Loucy (cell line): ENCODE data around the gene RPS6KA3.

ENCODE experiments used
- H2AFZ ChIP-seq: fragments of 200-600 bp; sonication (generic); 2 replicates; pipeline ENCODE4 v1.6.0; 2016; ENCODE audit warnings: antibody characterized with exemption, mild to moderate bottlenecking, low read length, moderate library complexity
- H3F3A ChIP-seq: fragments of 200-600 bp; 2 replicates; pipeline ENCODE4 v1.6.0; 2016; ENCODE audit warnings: antibody characterized with exemption, low read depth, mild to moderate bottlenecking
- H3K27me3 ChIP-seq: fragments of 200-600 bp; sonication (generic); 2 replicates; pipeline ENCODE4 v1.6.1; 2014; ENCODE audit warnings: low read length, mild to moderate bottlenecking; ENCODE audit not compliant: insufficient read depth, poor library complexity, severe bottlenecking
- H3K36me3 ChIP-seq: fragments of 200-600 bp; sonication (generic); 2 replicates; pipeline ENCODE4 v1.6.1; 2016; ENCODE audit warnings: low read length; ENCODE audit not compliant: insufficient read depth
- H3K4me1 ChIP-seq: fragments of 200-600 bp; sonication (generic); 2 replicates; pipeline ENCODE4 v1.5.1; 2014; ENCODE audit warnings: low read length, mild to moderate bottlenecking; ENCODE audit not compliant: insufficient read depth, poor library complexity, severe bottlenecking
- H3K4me2 ChIP-seq: fragments of 200-600 bp; sonication (generic); 2 replicates; pipeline ENCODE4 v1.6.0; 2014; ENCODE audit warnings: antibody characterized with exemption, low read length, low read depth, mild to moderate bottlenecking; ENCODE audit not compliant: poor library complexity, severe bottlenecking
- H3K4me3 ChIP-seq: fragments of 200-600 bp; sonication (generic); 2 replicates; pipeline ENCODE4 v1.5.1; 2014; ENCODE audit warnings: low read length, mild to moderate bottlenecking, mixed read lengths; ENCODE audit not compliant: poor library complexity, severe bottlenecking
- H3K79me2 ChIP-seq: fragments of 200-600 bp; sonication (generic); 2 replicates; pipeline ENCODE4 v1.6.1; 2014; ENCODE audit warnings: low read length; ENCODE audit not compliant: insufficient read depth
- H3K9ac ChIP-seq: fragments of 200-600 bp; sonication (generic); 2 replicates; pipeline ENCODE4 v1.6.0; 2014; ENCODE audit warnings: mild to moderate bottlenecking, low read depth, low read length, moderate library complexity; ENCODE audit not compliant: poor library complexity, severe bottlenecking
- H3K9me2 ChIP-seq: fragments of 200-600 bp; sonication (generic); replicated peaks from 2 replicates; pipeline ENCODE4 v1.6.1; 2016; ENCODE audit warnings: low read depth, low read length, mixed read lengths
- H3K9me3 ChIP-seq: fragments of 200-600 bp; sonication (generic); 2 replicates; pipeline ENCODE4 v1.6.1; 2014; ENCODE audit warnings: mild to moderate bottlenecking, antibody characterized with exemption, low read length, low read depth; ENCODE audit not compliant: insufficient read depth
- H4K20me1 ChIP-seq: fragments of 200-600 bp; sonication (generic); 2 replicates; pipeline ENCODE4 v1.6.0; 2014; ENCODE audit warnings: antibody characterized with exemption, low read length, mild to moderate bottlenecking; ENCODE audit not compliant: insufficient read depth, poor library complexity, severe bottlenecking
- EZH2phosphoT487 ChIP-seq: fragments of 200-600 bp; IDR thresholded peaks from 2 replicates; pipeline ENCODE4 v1.6.1; 2018; ENCODE audit warnings: antibody characterized with exemption, mild to moderate bottlenecking, moderate library complexity, borderline replicate concordance
- TF ChIP-seq, protein P1 (sequence below): fragments of 200-600 bp; sonication (generic); conservative IDR thresholded peaks from 2 replicates; pipeline ENCODE4 v1.5.1; 2014; ENCODE audit warnings: mild to moderate bottlenecking, antibody characterized with exemption, low read length

The RPS6KA3 gene

DNA sequence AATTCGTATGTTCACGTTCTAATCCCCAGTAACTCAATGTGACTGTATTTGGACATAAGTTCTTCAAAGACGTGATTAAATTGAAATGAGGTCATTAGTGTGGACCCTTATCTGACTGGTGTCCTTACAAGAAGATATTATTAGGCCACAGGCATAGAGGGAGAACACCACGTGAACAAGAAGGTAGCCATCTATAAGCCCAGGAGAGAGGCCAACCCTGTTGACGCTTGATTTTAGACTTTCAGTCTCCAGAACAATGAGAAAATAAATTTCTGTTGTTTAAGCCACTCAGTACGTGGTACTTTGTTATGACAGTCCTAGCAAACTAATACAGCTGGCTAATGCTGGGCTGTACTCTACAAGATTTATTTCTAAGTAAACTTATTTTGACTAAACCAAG, 123.6 kb downstream of the RPS6KA3 start:
- no peak overlapping the region for H3K9ac ChIP-seq
- no peaks in the 10 kb centered on the region; the same call in 1 of the 2 replicates for H3F3A ChIP-seq
- peaks cover 31% of the 10 kb centered on the region for H4K20me1 ChIP-seq
- no peak overlapping the region for H3K4me3 ChIP-seq
- H3K4me2 ChIP-seq: peak overlapping the region; percentile 40
- no peaks in the 10 kb centered on the region for H3K9me3 ChIP-seq
- H2AFZ ChIP-seq: no peak overlapping the region
- H3K9me2 ChIP-seq: no peaks in the 10 kb centered on the region
- H3K36me3 ChIP-seq: no peaks in the 10 kb centered on the region; the same call in 1 of the 2 replicates
- no peaks in the 10 kb centered on the region for H3K27me3 ChIP-seq
- TF ChIP-seq, protein P1, sequence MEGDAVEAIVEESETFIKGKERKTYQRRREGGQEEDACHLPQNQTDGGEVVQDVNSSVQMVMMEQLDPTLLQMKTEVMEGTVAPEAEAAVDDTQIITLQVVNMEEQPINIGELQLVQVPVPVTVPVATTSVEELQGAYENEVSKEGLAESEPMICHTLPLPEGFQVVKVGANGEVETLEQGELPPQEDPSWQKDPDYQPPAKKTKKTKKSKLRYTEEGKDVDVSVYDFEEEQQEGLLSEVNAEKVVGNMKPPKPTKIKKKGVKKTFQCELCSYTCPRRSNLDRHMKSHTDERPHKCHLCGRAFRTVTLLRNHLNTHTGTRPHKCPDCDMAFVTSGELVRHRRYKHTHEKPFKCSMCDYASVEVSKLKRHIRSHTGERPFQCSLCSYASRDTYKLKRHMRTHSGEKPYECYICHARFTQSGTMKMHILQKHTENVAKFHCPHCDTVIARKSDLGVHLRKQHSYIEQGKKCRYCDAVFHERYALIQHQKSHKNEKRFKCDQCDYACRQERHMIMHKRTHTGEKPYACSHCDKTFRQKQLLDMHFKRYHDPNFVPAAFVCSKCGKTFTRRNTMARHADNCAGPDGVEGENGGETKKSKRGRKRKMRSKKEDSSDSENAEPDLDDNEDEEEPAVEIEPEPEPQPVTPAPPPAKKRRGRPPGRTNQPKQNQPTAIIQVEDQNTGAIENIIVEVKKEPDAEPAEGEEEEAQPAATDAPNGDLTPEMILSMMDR: no peak
- peaks cover 33% of the 10 kb centered on the region for H3K79me2 ChIP-seq
- peaks cover 36% of the 10 kb centered on the region for H3K4me1 ChIP-seq

DNA sequence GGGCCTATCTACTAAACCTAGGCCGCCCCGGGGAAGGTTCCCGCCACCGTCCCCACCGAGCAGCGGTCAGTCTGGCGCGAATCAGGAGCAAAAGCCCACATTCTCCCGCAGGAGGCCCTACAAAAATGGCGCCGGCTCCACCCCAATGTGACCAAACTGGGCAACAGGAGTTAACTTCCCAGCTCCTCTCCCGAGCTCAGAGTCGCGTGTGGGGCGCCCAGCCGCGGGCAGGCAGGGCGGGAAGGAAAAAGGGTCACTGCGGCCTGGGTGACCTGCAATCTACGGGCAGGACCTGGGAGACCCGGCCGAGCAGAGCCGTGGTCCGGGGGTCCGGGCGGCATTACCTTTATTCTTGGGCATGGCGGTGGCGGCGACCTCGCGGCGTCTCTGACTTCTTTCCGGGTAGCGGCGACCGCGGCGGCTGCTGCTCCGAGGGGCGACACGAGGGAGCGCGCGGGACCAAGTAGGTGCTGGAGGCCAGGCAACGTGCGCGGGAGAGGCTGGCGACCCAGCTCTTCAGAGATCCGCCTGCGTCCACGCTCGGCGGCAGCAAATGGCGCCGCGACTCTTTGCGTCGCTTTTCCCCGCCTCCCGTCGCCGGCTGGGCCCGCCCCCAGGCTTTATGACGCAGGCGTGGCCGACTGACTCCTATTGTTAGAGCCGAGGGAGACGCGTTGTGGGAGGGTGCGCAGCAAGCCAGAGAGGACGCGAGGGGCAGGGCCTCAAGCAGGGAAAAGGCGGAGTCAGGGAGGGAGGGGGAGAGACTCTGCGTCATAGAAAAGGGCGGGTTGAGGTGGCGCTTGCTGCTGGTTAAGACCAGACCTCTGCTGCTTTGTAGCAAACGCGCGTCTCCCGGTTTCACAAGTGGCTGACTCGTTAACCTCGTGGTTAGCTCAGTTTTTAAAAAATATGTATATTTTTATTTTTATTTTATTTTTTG, 125.2 kb downstream of the RPS6KA3 start, which contains the start of gene EIF1AX:
EIF1AX (minus strand) TSS at position 558 of the 940 bp plus-strand sequence; CDS start at position 360, 198 bp downstream.
- Histone ChIP-seq H3K9ac (peak within 1 kb of the TSS; percentile 91), H3K4me3 (peak within 1 kb of the TSS; percentile 99), H3K9me2 (no peaks in the 10 kb centered on the region), H3F3A (no peaks in the 10 kb centered on the region; the same call in 1 of the 2 replicates), H3K4me1 (peaks cover 44% of the 10 kb centered on the region), H3K36me3 (peaks cover 10% of the 10 kb centered on the region; the same call in 1 of the 2 replicates), H4K20me1 (peaks cover 36% of the 10 kb centered on the region), H3K4me2 (peak within 1 kb of the TSS; percentile 92), H3K79me2 (peaks cover 48% of the 10 kb centered on the region), H2AFZ (peak within 1 kb of the TSS; percentile 41; the same call in 1 of the 2 replicates), H3K9me3 (no peaks in the 10 kb centered on the region), H3K27me3 (no peaks in the 10 kb centered on the region)
- TF ChIP-seq, protein P1: no peak
- no peak for TF ChIP-seq EZH2phosphoT487

DNA sequence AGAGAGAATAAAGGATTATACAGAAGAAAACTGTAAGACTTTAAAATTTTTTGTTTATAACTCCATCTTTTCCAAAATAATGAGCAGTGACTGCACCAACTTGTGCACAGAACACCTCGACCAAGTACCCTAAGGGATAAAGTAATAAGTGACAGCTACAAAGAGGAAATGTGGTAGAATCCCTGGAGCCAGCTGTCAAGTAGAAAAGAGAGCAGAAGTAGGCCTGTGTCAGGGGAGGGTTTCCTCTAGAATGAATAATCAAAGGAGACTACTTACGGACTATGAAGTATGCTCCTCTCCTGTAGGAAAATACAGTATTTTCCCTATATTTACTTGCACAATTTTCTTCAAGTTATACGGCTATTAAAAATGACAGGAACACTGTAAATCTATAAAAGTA, 126.3 kb downstream of the RPS6KA3 start:
- Histone ChIP-seq H3K9ac (peak overlapping the region; percentile 91), H3K9me2 (no peaks in the 10 kb centered on the region), H3K4me3 (peak overlapping the region; percentile 99), H2AFZ (no peak overlapping the region), H3K36me3 (peaks cover 17% of the 10 kb centered on the region; the same call in 1 of the 2 replicates), H3K9me3 (no peaks in the 10 kb centered on the region), H3K27me3 (no peaks in the 10 kb centered on the region), H3K4me2 (peak overlapping the region; percentile 92), H4K20me1 (peaks cover 44% of the 10 kb centered on the region), H3K79me2 (peaks cover 59% of the 10 kb centered on the region), H3K4me1 (peaks cover 53% of the 10 kb centered on the region), H3F3A (no peaks in the 10 kb centered on the region; the same call in 1 of the 2 replicates)
- TF ChIP-seq, protein P1: no peak
- TF ChIP-seq EZH2phosphoT487: no peak
